Stimulated activated CD8-positive, alpha-beta memory T cell treated with anti-CD3 and anti-CD28 coated beads, Interleukin-12 subunit alpha, Interleukin-12 subunit beta, amount 100 ng/mL, for 4 hours (primary cell): Measurements from ENCODE around the gene ZFYVE28.

ENCODE experiments used
- DNase-seq: peaks from one replicate; pipeline ENCODE4 v3.0.0-alpha.2; 2020; ENCODE audit warnings: low read depth

The ZFYVE28 gene

DNA sequence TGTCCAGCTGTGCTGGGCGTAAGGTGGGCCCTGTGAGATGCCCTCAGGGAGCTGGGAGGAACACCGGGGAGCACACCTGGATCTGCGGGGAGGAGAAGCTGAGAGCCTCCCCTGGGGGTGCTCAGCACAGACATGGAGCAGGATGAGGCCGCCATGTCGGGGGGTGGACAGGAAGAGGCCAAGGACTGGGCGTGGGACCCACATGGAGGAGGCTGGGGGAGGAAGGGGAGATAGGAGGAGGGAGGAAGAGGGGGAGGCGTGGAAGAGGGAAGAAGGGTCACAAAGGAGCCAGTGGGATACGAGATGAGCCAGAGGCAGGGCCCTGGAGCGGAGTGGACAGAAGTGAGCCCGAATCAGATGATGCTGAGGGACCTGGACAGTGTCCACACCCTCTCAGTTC, 66.3 kb downstream of the ZFYVE28 start:
- no peak for DNase-seq

DNA sequence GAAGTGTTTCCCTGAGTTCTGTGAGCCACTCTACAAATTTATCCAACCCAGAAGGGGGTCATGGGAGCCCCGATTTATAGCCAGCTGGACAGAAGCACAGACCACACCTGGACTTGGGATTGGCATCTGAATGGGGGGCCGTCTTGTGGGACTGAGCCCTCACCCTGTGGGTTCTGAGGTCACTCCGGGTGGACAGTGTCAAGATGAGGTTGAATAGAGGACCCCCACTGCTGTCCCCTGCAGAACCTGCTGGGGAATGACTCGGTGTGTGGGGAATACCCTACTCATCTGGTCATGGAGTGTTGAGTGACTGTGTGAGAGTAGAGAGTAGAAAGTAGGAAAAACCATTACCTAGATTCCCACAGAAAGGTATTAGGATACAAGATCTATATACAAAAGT, 67.5 kb downstream of the ZFYVE28 start:
- DNase-seq, result no peak

GRCh38 chr4:2348786-2349185, 69.7 kb downstream of the ZFYVE28 start:
- DNase-seq, result no peak

GRCh38 chr4:2347190-2347589, 71.3 kb downstream of the ZFYVE28 start:
- no peak for DNase-seq

- no peak for DNase-seq
Measured at GRCh38 chr4:2343476-2343875, 75.0 kb downstream of the ZFYVE28 start.

DNA sequence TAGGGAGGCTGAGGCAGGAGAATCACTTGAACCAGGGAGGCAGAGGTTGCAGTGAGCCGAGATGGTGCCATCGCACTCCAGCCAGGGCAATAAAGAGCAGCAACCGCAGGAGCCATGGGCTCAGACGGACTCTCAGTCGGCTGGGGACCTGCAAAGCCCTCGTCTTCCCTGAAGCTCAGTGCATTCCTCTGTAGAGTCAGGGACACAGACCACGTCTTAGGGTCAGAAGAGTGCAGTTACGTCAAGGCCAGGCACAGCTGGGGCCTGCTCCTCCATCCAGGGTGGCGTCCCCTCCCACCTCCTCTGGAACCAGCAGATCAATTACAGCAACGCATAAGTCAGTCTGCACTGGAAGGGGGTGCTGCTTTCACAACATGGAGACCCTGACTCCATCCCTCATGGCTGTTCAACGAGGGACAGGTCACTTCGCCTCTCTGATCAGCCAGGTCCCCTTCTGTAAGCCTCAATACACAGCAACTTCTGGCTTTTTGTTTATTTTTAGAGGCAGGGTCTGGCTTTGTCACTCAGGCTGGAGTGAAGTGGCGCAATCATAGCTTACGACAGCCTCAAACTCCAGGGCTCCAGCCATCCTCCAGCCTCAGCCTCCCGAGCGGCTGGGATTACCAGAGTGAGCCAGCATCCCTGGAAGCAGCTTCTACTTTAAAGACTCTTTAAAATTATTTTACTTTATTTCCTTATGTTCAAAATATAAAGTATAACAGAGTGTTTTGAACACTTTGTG, 76.4 kb downstream of the ZFYVE28 start:
- no peak for DNase-seq

- DNase-seq, result no peak
Measured at GRCh38 chr4:2341261-2341841, 77.1 kb downstream of the ZFYVE28 start.

GRCh38 chr4:2340272-2341061, 78.0 kb downstream of the ZFYVE28 start:
- no peak for DNase-seq

- DNase-seq, result no peak
Measured at GRCh38 chr4:2339458-2340271, 78.8 kb downstream of the ZFYVE28 start.

- no peak for DNase-seq
Measured at GRCh38 chr4:2338754-2339457, 79.5 kb downstream of the ZFYVE28 start.

DNA sequence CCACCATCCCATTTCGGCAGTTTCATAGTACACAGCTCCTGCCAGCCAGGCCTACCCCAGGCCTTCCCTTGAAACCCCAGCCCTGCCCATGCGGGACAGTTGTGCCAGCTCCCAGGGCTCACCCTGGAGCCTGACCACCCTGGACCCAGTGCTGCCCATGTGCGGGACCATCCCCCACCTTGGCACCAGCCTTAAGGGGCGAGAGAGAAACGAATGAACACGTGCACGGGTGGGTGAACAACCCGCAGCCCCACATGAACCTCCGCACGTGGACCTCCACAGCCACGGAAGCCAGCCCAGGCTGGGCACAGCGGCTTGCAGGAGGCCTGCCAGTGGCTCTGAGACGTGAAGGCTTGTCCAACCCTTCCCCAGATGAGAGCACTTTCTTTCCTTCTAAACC, 80.5 kb downstream of the ZFYVE28 start:
- no peak for DNase-seq

- no peak for DNase-seq
Measured at GRCh38 chr4:2337131-2337723, 81.2 kb downstream of the ZFYVE28 start.

GRCh38 chr4:2336659-2337058, 81.8 kb downstream of the ZFYVE28 start:
- no peak for DNase-seq

DNA sequence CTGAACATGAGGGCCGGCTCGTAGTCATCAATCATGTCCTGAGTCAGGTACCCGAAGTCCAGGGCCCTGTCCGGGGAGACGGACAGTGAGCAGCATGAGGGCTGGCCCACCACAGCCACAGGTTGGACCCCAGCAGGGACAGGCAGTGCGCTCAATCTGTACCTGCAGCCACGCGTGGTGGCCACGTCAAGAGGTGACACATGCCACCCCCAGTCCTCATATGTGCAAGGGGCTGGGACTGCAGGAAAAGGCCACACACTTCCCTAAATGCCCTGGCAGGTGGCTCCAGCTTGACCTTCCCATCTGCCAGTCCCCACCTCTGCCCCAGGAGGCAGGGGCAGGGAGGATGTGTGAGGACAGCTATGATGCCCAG, 82.7 kb downstream of the ZFYVE28 start:
- DNase-seq, result no peak

DNA sequence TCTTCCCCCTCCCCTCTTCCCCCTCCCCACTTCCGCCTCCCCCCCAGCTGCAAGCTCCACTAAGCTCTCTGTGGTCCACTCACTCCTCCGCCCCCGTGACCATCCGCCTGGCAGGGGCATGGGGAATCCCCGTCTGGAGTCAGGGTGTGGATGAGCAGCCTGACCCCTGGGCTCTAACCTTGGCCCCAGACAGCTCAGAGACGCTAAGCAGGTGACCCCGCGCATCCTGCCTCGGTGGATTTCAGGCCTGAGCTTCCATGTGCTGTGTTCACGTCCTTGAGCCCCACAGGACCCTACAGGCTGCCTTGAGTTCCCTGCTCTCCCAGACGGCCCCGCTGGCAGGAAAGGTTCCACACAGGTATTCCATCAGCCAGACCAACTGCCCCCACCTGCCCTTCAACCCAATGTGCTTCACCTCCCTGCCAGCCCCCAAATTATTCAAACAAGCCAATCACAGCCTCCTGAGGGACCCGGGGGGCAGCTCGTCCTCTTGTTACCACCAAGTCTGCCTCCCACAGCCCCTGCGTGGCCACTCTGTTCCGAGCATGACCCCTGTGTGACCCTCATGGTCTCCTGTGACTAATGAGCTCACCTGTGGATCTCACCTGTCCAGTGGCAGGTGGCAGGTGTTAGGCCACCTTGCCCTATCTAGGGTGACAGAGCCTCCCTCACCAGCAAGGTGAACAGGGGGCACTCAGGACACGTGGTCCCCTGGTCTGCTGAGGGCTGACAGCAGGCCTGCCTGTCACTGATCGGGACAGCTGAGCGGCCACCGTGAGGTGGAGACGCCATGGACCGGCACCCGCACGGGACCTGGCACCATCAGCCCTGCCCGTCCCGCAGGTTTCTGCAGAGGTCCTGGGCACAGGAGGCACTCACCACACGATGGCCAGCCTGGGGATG, 83.4 kb downstream of the ZFYVE28 start:
- no peak for DNase-seq

DNA sequence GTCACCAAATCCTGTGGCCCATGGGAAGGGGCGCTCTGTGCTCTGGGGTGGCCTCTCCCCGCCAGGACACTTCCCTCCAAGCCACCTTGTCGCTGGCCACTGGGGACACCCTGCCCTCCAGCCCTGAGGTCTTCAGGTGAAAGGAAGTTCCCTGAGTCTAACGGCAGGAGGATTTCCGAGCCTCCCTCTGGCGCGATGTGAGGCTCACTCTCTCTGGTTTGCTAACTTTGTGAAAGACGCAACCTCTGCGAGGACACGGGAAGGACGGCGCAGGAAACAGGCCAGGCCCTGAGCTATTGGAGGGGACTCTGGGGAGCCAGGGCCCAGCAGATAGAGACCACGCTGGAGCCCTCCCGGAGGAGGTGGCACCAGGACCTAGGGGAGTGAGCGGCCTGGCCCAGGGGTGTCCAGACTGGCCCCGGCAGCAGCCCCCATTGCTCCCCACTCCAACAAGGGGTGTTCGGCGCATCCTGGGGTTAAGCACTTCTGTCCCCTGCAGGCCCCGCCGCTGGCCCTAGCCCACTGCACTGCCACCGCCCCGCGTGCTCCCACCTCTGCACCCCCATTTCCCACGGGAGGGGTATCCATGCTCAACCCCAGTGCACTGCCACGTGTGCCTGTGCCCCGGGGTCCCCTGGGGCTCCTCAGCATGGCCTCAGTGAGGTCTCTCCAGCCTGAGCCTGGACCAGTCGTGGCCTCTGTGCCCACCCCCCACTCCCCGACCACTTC, 84.4 kb downstream of the ZFYVE28 start:
- no peak for DNase-seq

DNA sequence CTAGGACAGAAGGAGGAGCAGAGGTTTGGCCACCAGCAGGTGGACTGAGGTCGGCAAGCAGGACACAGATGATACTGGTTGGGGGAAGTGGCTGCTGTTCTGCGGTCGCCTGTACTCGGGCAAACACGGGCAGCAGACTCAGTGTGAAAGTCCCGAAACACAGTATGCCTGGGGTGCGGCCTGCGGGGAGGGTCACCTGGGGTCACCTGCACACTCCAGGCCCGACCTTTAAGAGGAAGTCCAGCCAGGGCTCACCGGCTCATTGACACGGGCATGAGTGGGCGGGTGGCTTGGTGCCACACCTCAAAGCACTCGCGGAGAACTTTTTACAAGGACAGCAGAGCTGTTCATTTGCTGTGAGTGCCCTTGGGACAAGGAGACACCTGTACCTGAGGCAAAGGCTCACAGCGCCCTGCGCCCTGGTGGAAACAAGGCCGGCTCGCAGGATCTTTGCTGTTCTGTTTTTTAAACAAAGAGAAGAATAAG, 85.0 kb downstream of the ZFYVE28 start:
- DNase-seq, result no peak

DNA sequence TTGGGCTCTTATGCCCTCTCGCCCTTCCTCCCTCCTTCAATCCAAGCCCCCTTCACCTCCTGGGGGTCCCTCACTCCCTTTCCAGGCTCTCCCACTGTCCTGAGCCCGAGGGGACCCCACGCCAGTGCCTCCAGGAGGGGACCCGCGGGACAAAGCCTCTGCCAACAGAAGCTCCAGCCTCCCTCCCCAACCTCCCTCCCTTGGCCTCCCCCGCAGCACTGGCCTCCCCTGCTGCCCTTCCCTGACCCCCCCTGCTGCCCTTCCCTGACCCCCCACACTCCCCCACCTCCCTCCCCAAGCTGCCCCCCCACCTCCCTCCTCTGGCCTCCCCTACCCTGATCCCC, 85.5 kb downstream of the ZFYVE28 start:
- DNase-seq, result no peak

DNA sequence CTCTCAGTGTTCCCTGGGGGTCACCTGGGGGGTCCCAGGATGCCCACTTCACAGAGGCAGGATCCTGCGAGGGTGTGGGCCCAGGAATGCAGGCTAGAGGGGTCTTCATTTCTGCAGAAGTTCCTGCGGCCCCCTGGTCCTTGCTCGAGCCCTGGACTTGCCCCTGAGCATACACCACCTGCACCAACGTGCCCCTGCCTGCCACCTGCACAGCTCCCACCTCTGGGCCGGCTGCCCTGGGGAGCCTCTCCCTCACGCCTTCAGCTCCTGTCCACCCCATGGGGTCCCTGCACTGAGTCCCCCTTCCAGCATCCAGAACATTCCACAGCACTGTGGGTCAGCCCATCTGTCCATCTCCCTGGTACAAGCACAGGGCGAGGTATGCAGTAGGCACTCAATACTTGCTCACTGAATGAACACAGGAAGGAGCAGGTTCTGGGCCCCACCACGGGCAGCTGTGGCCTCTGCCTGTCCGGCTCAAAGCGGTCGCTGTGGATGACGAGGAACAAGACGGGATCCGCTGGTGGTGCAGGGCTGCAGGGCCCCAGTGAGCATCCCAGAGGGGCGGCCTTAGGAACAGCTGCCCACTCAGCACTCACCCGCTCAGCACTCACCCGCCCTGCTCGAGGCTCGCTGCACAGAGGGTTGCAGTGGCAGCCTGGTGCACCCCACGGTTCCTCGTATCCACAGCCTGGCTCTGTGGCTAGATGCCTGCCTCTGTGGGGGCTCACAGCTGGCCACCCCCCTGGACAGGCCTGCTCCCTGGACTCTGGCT, 86.1 kb downstream of the ZFYVE28 start:
- no peak for DNase-seq
